Activated CD8-positive, alpha-beta T cell treated with anti-CD3 and anti-CD28 coated beads, Interleukin-2, amount 10 ng/mL, durations not matched to agents 7 days and 5 days (primary cell): Measurements from ENCODE around the gene RECQL5. TPM values are rescaled to one million over a fixed set of nuclear protein-coding genes. Genes with fewer than 3 reads are reported as not detected.

ENCODE experiments used
- ATAC-seq: fragments of 150-1000 bp; cut with Tn5 transposase; one replicate; pipeline ENCODE4 v1.10.0; 2021; ENCODE audit warnings: moderate library complexity
- CTCF ChIA-PET: fragments of 350-600 bp; sonication (Branson Sonifier 250); formaldehyde crosslinking; loops from one replicate; lab custom pipeline; 2021; ENCODE audit warnings: antibody characterized with exemption; lab: Charles Lee
- POLR2A ChIA-PET: fragments of 350-600 bp; sonication (Branson Sonifier 250); formaldehyde crosslinking; loops from one replicate; lab custom pipeline; 2021; ENCODE audit warnings: antibody characterized with exemption; lab: Charles Lee
- DNase-seq: peaks from one replicate; pipeline ENCODE4 v3.0.0-alpha.2; 2020
- H3K27ac Mint-ChIP-seq: one replicate; pipeline ENCODE4 v1.8.0; 2021; ENCODE audit warnings: mild to moderate bottlenecking, mixed read lengths
- H3K27me3 Mint-ChIP-seq: one replicate; pipeline ENCODE4 v1.8.0; 2021; ENCODE audit warnings: low read depth, mixed read lengths
- H3K36me3 Mint-ChIP-seq: one replicate; pipeline ENCODE4 v1.8.0; 2021; ENCODE audit warnings: low read depth, mixed read lengths
- H3K4me1 Mint-ChIP-seq: one replicate; pipeline ENCODE4 v1.8.0; 2021; ENCODE audit warnings: low read depth, mixed read lengths
- H3K4me3 Mint-ChIP-seq: one replicate; pipeline ENCODE4 v1.8.0; 2021; ENCODE audit warnings: mild to moderate bottlenecking, mixed read lengths
- H3K9me3 Mint-ChIP-seq: one replicate; pipeline ENCODE4 v1.8.0; 2022; ENCODE audit warnings: mixed read lengths; ENCODE audit not compliant: insufficient read depth
- total RNA-seq, 2 experiments: library from RNA; stranded (reverse); gene quantifications; one replicate each; pipeline ENCODE4 v1.2.3, GENCODE V29; 2021

RECQL5 gene
- total RNA-seq: 10 to 100 TPM; 37.6 to 43.9 TPM

- POLR2A ChIA-PET: interaction anchor here (0.5 to 2.4 kb wide), 39 partner anchors 9 to 378 kb away, joined by 3 to 16 read pairs (median 4); partner anchors contain the start of genes ITGB4, SLC25A19, SMIM5 and TMEM94
- Mint-ChIP-seq H3K27me3 (no peaks in the 10 kb centered on the region), H3K9me3 (no peaks in the 10 kb centered on the region), H3K27ac (peak within 1 kb of the TSS; percentile 79), H3K36me3 (peaks cover 43% of the 10 kb centered on the region), H3K4me1 (peaks cover 31% of the 10 kb centered on the region), H3K4me3 (peak within 1 kb of the TSS; percentile 63)
- CTCF ChIA-PET: interaction anchor here (1.0 to 4.1 kb wide), 10 partner anchors 8 to 86 kb away, joined by 3 to 52 read pairs (median 9); partner anchors contain the start of genes ITGB4 and SMIM5
- peak; percentile 100 for ATAC-seq
- DNase-seq: peak; percentile 99
Measured at GRCh38 chr17:75666959-75667790, at the start of gene RECQL5, which contains the start of gene SAP30BP. Gene RECQL5 (minus strand): TSS chr17:75667154. CDS start chr17:75666557, 597 bp downstream. Gene SAP30BP (plus strand): TSS chr17:75667338. CDS start chr17:75667373, 35 bp downstream.

GRCh38 chr17:75712446-75712845, 45.5 kb upstream of the RECQL5 start:
- no peaks in the 10 kb centered on the region for H3K4me1 Mint-ChIP-seq
- ChIA-PET CTCF (interaction anchor here (0.6 to 2.4 kb wide), 3 partner anchors 36 to 60 kb away, joined by 3 to 10 read pairs (median 5); no protein-coding TSS in a partner anchor), POLR2A (no interaction called here)
- H3K27ac Mint-ChIP-seq: no peak overlapping the region
- peaks cover 6% of the 10 kb centered on the region for H3K27me3 Mint-ChIP-seq
- H3K4me3 Mint-ChIP-seq: no peak overlapping the region
- H3K36me3 Mint-ChIP-seq: peaks cover 8% of the 10 kb centered on the region
- ATAC-seq (no peak), DNase-seq (no peak)
- no peaks in the 10 kb centered on the region for H3K9me3 Mint-ChIP-seq

GRCh38 chr17:75707079-75707571, 40.2 kb upstream of the RECQL5 start:
- H3K9me3 Mint-ChIP-seq: no peaks in the 10 kb centered on the region
- H3K36me3 Mint-ChIP-seq: peaks cover 36% of the 10 kb centered on the region
- no peak overlapping the region for H3K4me3 Mint-ChIP-seq
- no peaks in the 10 kb centered on the region for H3K4me1 Mint-ChIP-seq
- POLR2A ChIA-PET: interaction anchor here (1.2 to 1.6 kb wide), 3 partner anchors 11 to 45 kb away, joined by 3 to 4 read pairs (median 3); partner anchors contain the start of genes RECQL5 and SAP30BP
- DNase-seq: no peak
- CTCF ChIA-PET: interaction anchor here (0.9 kb wide), 2 partner anchors 33 to 46 kb away, joined by 3 to 4 read pairs; no protein-coding TSS in a partner anchor
- peak; percentile 29 for ATAC-seq
- no peak overlapping the region for H3K27ac Mint-ChIP-seq
- H3K27me3 Mint-ChIP-seq: peaks cover 3% of the 10 kb centered on the region

DNA sequence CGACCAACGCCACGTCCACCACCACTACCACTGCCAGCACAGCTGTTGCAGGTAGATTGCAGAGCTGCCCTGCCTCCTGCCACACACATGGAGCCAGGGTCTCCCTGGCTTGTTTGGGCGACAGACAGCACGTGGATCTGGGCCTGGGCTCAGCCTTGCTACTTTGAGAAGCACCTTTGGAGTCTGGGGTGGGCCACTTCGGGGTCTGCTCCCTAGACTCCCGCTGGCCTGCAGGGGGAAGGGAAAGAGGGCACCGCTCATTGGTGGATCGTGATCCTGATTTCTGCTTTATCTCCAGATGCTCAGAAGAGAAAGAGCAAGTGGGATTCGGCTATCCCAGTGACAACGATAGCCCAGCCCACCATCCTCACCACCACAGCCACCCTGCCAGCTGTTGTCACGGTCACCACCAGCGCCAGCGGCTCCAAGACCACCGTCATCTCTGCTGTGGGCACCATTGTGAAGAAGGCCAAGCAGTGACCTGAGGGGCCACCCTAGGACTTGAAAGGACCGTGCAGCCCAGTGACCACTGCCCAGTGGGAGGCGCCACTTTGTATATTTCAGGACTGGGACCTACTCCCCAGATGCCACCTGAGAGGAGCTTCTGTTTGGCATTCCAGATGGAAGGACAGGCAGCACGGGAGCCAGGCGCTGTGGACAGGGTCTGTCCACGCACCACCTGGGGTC, 39.2 kb upstream of the RECQL5 start:
- Mint-ChIP-seq H3K9me3 (no peaks in the 10 kb centered on the region), H3K36me3 (peaks cover 41% of the 10 kb centered on the region), H3K27me3 (peaks cover 3% of the 10 kb centered on the region), H3K27ac (no peak overlapping the region), H3K4me3 (no peak overlapping the region), H3K4me1 (no peaks in the 10 kb centered on the region)
- CTCF ChIA-PET: interaction anchor here (0.9 to 1.5 kb wide), 2 partner anchors 32 to 42 kb away, joined by 4 to 6 read pairs; no protein-coding TSS in a partner anchor
- POLR2A ChIA-PET: interaction anchor here (0.7 to 1.6 kb wide), 4 partner anchors 10 to 46 kb away, joined by 3 to 4 read pairs (median 3); partner anchors contain the start of genes RECQL5 and SAP30BP
- ATAC-seq (no peak), DNase-seq (no peak)

DNA sequence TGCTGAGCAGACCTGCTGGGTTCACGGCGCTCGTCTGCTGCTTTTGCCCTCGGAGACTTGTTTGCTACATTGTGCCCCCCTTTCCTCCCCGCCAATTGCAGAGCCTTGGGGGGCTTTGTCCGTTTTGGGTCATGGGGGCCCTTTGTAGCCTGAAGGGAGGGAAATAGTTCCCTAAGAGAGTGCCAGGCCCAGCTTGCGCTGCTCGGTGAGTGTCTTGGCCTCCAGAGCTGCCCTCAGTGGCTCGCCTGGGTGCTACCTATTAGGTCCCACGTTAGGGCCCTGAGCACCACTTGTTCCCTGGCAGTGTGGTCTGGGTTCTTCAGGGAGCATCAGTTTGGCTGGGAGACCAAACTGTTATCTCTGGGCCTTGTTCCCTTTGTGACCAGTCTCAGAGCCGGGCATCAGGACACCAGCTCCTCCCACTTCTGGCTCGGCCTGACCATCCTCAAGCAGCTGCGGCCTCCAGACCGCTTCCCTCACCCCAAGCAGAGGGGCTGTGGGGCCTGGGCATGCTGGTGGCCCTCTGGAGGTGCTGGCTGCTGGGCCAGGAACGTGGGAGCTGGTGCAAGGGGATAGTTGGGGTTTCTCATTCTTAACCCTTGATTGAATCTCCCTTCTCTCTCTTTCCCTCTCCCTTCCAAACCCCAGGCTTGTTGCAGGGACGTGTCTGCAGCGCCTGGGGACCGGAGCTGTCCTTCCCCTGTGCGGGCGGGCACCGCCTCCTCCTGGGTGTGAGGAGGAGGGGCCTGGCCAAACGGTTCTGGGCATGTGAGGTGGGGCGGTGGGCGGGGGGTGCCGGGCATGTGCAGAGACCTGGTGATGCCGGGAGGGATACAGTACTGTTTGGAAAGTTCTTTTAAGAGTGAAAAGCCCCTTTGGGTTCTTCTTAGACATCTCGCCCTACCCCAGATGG, 38.3 kb upstream of the RECQL5 start:
- POLR2A ChIA-PET: interaction anchor here (1.6 kb wide), 1 partner anchor 9 kb away, joined by 3 read pairs; no protein-coding TSS in a partner anchor
- DNase-seq: no peak
- no peaks in the 10 kb centered on the region for H3K4me1 Mint-ChIP-seq
- CTCF ChIA-PET: interaction anchor here (1.5 kb wide), 1 partner anchor 43 kb away, joined by 6 read pairs; no protein-coding TSS in a partner anchor
- no peak overlapping the region for H3K4me3 Mint-ChIP-seq
- H3K27me3 Mint-ChIP-seq: no peaks in the 10 kb centered on the region
- H3K9me3 Mint-ChIP-seq: no peaks in the 10 kb centered on the region
- H3K36me3 Mint-ChIP-seq: peaks cover 47% of the 10 kb centered on the region
- ATAC-seq: no peak
- no peak overlapping the region for H3K27ac Mint-ChIP-seq

- Mint-ChIP-seq H3K27me3 (no peaks in the 10 kb centered on the region), H3K36me3 (peaks cover 51% of the 10 kb centered on the region), H3K4me1 (no peaks in the 10 kb centered on the region), H3K27ac (no peak overlapping the region), H3K9me3 (no peaks in the 10 kb centered on the region), H3K4me3 (no peak overlapping the region)
- CTCF ChIA-PET: interaction anchor here (2.3 kb wide), 1 partner anchor 44 kb away, joined by 11 read pairs; no protein-coding TSS in a partner anchor
- ATAC-seq (no peak), DNase-seq (no peak)
- POLR2A ChIA-PET: interaction anchor here (0.9 kb wide), 2 partner anchors 12 to 15 kb away, joined by 3 read pairs; no protein-coding TSS in a partner anchor
Measured at GRCh38 chr17:75703591-75703990, 36.6 kb upstream of the RECQL5 start.

- Mint-ChIP-seq H3K4me1 (no peaks in the 10 kb centered on the region), H3K27ac (no peak overlapping the region), H3K9me3 (no peaks in the 10 kb centered on the region), H3K4me3 (no peak overlapping the region), H3K36me3 (peaks cover 48% of the 10 kb centered on the region), H3K27me3 (no peaks in the 10 kb centered on the region)
- CTCF ChIA-PET: interaction anchor here (2.3 kb wide), 1 partner anchor 45 kb away, joined by 11 read pairs; no protein-coding TSS in a partner anchor
- DNase-seq (no peak), ATAC-seq (no peak)
- POLR2A ChIA-PET: interaction anchor here (0.9 kb wide), 1 partner anchor 12 kb away, joined by 3 read pairs; no protein-coding TSS in a partner anchor
Measured at GRCh38 chr17:75703191-75703590, 36.2 kb upstream of the RECQL5 start.

DNA sequence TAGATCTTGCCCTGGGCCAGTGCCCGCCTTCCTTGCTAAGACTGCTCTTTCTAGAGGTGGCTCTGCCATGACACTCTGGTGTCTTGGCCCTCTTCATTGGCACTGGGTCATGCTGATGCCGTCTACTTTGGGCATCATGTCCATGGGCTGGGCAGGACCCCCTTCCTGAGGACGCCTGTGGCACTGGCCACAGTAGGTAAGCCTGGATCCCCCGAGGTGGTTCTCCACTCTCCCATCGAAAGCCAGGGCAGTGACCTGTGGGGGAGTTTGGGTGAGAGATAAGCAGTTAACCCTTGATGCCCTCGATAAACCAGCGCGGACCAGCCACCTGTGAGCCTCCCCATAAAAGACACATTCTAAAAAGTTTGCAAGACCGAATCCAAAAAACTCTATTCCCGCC, 34.3 kb upstream of the RECQL5 start:
- Mint-ChIP-seq H3K4me1 (no peaks in the 10 kb centered on the region), H3K36me3 (peaks cover 42% of the 10 kb centered on the region), H3K27ac (no peak overlapping the region), H3K9me3 (no peaks in the 10 kb centered on the region), H3K4me3 (no peak overlapping the region), H3K27me3 (no peaks in the 10 kb centered on the region)
- ChIA-PET POLR2A (no interaction called here), CTCF (no interaction called here)
- DNase-seq (no peak), ATAC-seq (no peak)

DNA sequence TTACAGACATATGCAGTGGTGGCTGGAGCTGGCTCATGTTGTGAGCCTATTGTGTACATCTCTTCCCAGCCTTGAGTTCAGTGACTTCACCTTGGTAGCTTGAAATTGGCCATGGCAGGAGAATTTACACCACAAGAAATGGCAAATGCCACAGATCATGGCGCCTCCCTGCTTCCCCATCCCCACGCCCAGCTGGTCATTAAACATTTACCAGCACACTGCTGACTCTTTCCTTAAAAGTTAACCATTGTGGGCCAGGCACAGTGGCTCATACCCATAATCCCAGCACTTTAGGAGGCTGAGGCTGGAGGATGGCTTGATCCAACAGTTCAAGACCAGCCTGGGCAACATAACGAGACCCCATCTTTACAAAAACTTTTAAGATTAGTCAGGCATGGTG, 31.7 kb upstream of the RECQL5 start:
- CTCF ChIA-PET: interaction anchor here (0.9 to 1.7 kb wide), 5 partner anchors 16 to 66 kb away, joined by 3 to 5 read pairs (median 3); partner anchors contain the start of gene SMIM5
- peaks cover 47% of the 10 kb centered on the region for H3K36me3 Mint-ChIP-seq
- H3K4me1 Mint-ChIP-seq: no peaks in the 10 kb centered on the region
- no peak overlapping the region for H3K27ac Mint-ChIP-seq
- H3K27me3 Mint-ChIP-seq: no peaks in the 10 kb centered on the region
- ATAC-seq (no peak), DNase-seq (no peak)
- H3K9me3 Mint-ChIP-seq: no peaks in the 10 kb centered on the region
- no peak overlapping the region for H3K4me3 Mint-ChIP-seq
- POLR2A ChIA-PET: interaction anchor here (1.0 kb wide), 1 partner anchor 9 kb away, joined by 3 read pairs; no protein-coding TSS in a partner anchor

DNA sequence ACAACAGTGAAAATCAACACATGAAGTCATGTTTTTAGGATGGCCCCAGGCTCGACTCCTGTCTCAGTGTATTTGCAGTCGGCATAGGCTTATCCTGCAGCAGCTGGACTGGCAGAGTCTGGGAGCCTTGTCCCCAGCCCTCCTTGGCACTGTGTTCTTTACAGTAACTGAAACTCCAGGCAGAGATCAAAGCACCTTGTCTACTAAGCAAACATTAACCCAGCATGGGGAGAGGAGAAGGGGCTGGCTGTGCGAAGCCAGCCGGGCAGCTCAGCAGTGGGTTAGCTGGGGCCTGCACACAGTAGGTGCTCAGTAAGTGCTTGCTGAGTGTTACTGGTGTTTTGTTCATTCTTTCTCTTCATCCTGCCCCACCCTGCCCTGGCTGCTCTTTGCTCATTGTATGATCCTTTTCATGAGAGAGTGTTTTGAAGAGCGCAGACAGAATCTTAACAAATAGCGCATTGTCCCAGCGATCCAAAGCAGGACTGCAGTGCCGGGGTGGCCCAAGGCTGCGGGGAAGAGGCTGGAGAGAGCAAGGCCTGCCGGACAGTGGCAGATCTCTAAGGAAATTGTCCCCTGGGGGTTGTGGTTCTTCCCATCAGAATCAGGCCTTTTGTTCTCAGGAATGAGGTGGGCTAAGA, 30.8 kb upstream of the RECQL5 start:
- ChIA-PET CTCF (interaction anchor here (0.9 to 1.7 kb wide), 5 partner anchors 15 to 65 kb away, joined by 3 to 5 read pairs (median 3); partner anchors contain the start of gene SMIM5), POLR2A (interaction anchor here (1.0 kb wide), 1 partner anchor 9 kb away, joined by 3 read pairs; no protein-coding TSS in a partner anchor)
- Mint-ChIP-seq H3K9me3 (no peaks in the 10 kb centered on the region), H3K4me1 (no peaks in the 10 kb centered on the region), H3K27me3 (no peaks in the 10 kb centered on the region), H3K27ac (peak overlapping the region; percentile 31), H3K4me3 (no peak overlapping the region), H3K36me3 (peaks cover 44% of the 10 kb centered on the region)
- DNase-seq: no peak
- no peak for ATAC-seq
